Measurements from ENCODE around the gene RALA.
A peak's percentile ranks its signal among the peaks of the same experiment; 100 is the strongest.
"Not testable (repeated sequence)": the region's sequence is repeated elsewhere in the genome, so short reads cannot be mapped to it uniquely, and the experiment has no call there.

The RALA gene

GRCh38 chr7:39735903-39736302, 112.5 kb downstream of the RALA start:
- no peak for DNase-seq

- DNase-seq: peak; percentile 40 to 48
Observed at GRCh38 chr7:39741942-39742623, 118.7 kb downstream of the RALA start.

- DNase-seq: no peak
Observed at GRCh38 chr7:39744620-39745019, 121.2 kb downstream of the RALA start.

- DNase-seq: no peak
Observed at GRCh38 chr7:39745320-39745719, 121.9 kb downstream of the RALA start.

- peak; percentile 43 to 54 for DNase-seq
Observed at GRCh38 chr7:39746103-39746819, 122.9 kb downstream of the RALA start.

GRCh38 chr7:39749177-39749576, 125.8 kb downstream of the RALA start:
- no peak for DNase-seq

- DNase-seq: no peak
Observed at GRCh38 chr7:39749717-39750116, 126.3 kb downstream of the RALA start.

GRCh38 chr7:39750253-39751077, 127.1 kb downstream of the RALA start:
- no peak for DNase-seq

GRCh38 chr7:39753237-39753636, 129.9 kb downstream of the RALA start:
- not testable (repeated sequence) for DNase-seq

GRCh38 chr7:39753823-39754325, 130.5 kb downstream of the RALA start:
- no peak for DNase-seq

GRCh38 chr7:39754326-39755120, 131.2 kb downstream of the RALA start:
- DNase-seq: no peak

- no peak for DNase-seq
Observed at GRCh38 chr7:39757604-39758003, 134.2 kb downstream of the RALA start.
